ENCODE measurements around the gene DLG4. TPM values are rescaled to one million over a fixed set of nuclear protein-coding genes. Genes with fewer than 3 reads are reported as not detected.

The DLG4 gene
- total RNA-seq, 3 donors from 2014 or later: 4.1 to 34.5 (median 6.6) TPM

- H3K4me1 ChIP-seq (ENCODE audit: low read depth): peaks cover 33% of the 10 kb centered on the region
Measured at GRCh38 chr17:7261379-7262191, 41.9 kb upstream of the DLG4 start.

GRCh38 chr17:7260651-7261378 is 41.2 kb upstream of the DLG4 start:
- no peaks in the 10 kb centered on the region for H3K9me3 ChIP-seq

More at GRCh38 chr17:7261379-7262191, 41.9 kb upstream of the DLG4 start:
- TF ChIP-seq CTCF (IDR thresholded peaks at IDR 0.05): no peak
- Histone ChIP-seq H3K4me3 (peak overlapping the region; percentile 67), H3K9me3 (no peaks in the 10 kb centered on the region), H3K36me3 (ENCODE audit: low read depth) (no peaks in the 10 kb centered on the region)
- peak; percentile 30 to 65 (median 62) for DNase-seq
- no peak for ATAC-seq
- intact Hi-C loops (cut with DNase I, micrococcal nuclease): no loop called here

GRCh38 chr17:7260151-7260550 is 40.5 kb upstream of the DLG4 start:
- no peak for TF ChIP-seq CTCF (IDR thresholded peaks at IDR 0.05)
- intact Hi-C loops (cut with DNase I, micrococcal nuclease): no loop called here
- H3K36me3 ChIP-seq (ENCODE audit: low read depth): no peaks in the 10 kb centered on the region
- peak overlapping the region; percentile 67 for H3K4me3 ChIP-seq
- DNase-seq (peak in 1 of 3 donors; percentile 51), ATAC-seq (no peak)
- peaks cover 29% of the 10 kb centered on the region for H3K4me1 ChIP-seq (ENCODE audit: low read depth)
- no peaks in the 10 kb centered on the region for H3K9me3 ChIP-seq

More at GRCh38 chr17:7260651-7261378, 41.2 kb upstream of the DLG4 start:
- Histone ChIP-seq H3K4me3 (peak overlapping the region; percentile 67), H3K36me3 (ENCODE audit: low read depth) (no peaks in the 10 kb centered on the region), H3K4me1 (ENCODE audit: low read depth) (peaks cover 30% of the 10 kb centered on the region)
- ATAC-seq: peak; percentile 32
- TF ChIP-seq CTCF (IDR thresholded peaks at IDR 0.05): no peak
- DNase-seq: peak; percentile 84 to 88 (median 88)
- intact Hi-C loops (cut with DNase I, micrococcal nuclease): no loop called here

GRCh38 chr17:7259555-7259889 is 39.9 kb upstream of the DLG4 start:
- H3K4me1 ChIP-seq (ENCODE audit: low read depth): peaks cover 29% of the 10 kb centered on the region
- H3K4me3 ChIP-seq: no peak overlapping the region
- H3K36me3 ChIP-seq (ENCODE audit: low read depth): no peaks in the 10 kb centered on the region
- intact Hi-C loops (cut with DNase I, micrococcal nuclease): no loop called here
- H3K9me3 ChIP-seq: no peaks in the 10 kb centered on the region
- no peak for TF ChIP-seq CTCF (IDR thresholded peaks at IDR 0.05)
- DNase-seq (peak in 2 of 3 donors; percentile 40 to 51), ATAC-seq (no peak)

- peaks cover 23% of the 10 kb centered on the region for H3K4me1 ChIP-seq (ENCODE audit: low read depth)
- no peak overlapping the region for H3K4me3 ChIP-seq
- ATAC-seq (peak; percentile 50), DNase-seq (peak; percentile 83 to 89 (median 85))
- intact Hi-C loops (cut with DNase I, micrococcal nuclease): no loop called here
- TF ChIP-seq CTCF (IDR thresholded peaks at IDR 0.05): no peak
- H3K36me3 ChIP-seq (ENCODE audit: low read depth): no peaks in the 10 kb centered on the region
- H3K9me3 ChIP-seq: no peaks in the 10 kb centered on the region
Measured at GRCh38 chr17:7258731-7259554, 39.3 kb upstream of the DLG4 start.

Data from mucosa of descending colon (tissue), 3 donors.